Measurements from ENCODE around the gene NKG7.
A peak's percentile ranks its signal among the peaks of the same experiment; 100 is the strongest.

- TF ChIP-seq CTCF (CRISPR knock-in tag; IDR thresholded peaks at IDR 0.05) (peak; percentile 96), ZNF703 (CRISPR knock-in tag; IDR thresholded peaks at IDR 0.05; ENCODE audit: borderline replicate concordance) (no peak), EP300 (IDR thresholded peaks at IDR 0.05; ENCODE audit: low read depth in 2 of 2, low read length in 2 of 2) (no peak), EP300 (CRISPR knock-in tag; IDR thresholded peaks at IDR 0.05; ENCODE audit: borderline replicate concordance) (no peak), ZBTB1 (CRISPR knock-in tag; IDR thresholded peaks at IDR 0.05; ENCODE audit: borderline replicate concordance) (no peak)
Measured at GRCh38 chr19:51338563-51339312, 33.7 kb downstream of the NKG7 start.

Measured in HepG2 (cell line).